K562 (cell line): ENCODE results near the gene PDGFA. TPM values are rescaled to one million over a fixed set of nuclear protein-coding genes. Genes with fewer than 3 reads are reported as not detected.

Source experiments
- ATAC-seq: fragments of 200-7000 bp; cut with Tn5 transposase; 3 replicates; pipeline ENCODE4 v1.9.1; 2020; ENCODE audit warnings: moderate library complexity
- BruUV-seq: library from RNA; stranded (reverse); fragments of 400-500 nt; replicated peaks from 2 replicates; lab custom pipeline; 2021; lab: Mats Ljungman, UMichigan
- CTCF ChIA-PET: fragments of 300-600 bp; formaldehyde crosslinking; extraction: SDS; loops from one replicate; lab custom pipeline; 2021; ENCODE audit warnings: low intra/inter-chr PET ratio; lab: Yijun Ruan, JAX
- POLR2A ChIA-PET: fragments of 300-600, 350-650 bp; sonication (Branson Sonifier 250); formaldehyde crosslinking; extraction: SDS; loops from one replicate; lab custom pipeline; 2021; ENCODE audit warnings: antibody characterized with exemption, inconsistent platforms; lab: Yijun Ruan, JAX
- DNase-seq, 4 experiments: peaks; one replicate each; pipeline versions ENCODE4 v3.0.0 to v3.0.0-alpha.2; 2011 to 2018; ENCODE audit warnings: low spot score in 3 of 4, mixed read lengths in 3 of 4; ENCODE audit errors: extremely low read depth in 1 of 4
- FAIRE-seq: peaks from 2 replicates; lab custom pipeline; 2011; peaks lifted over from hg19 to GRCh38; lab: Jason Lieb, UNC
- H2AFZ ChIP-seq: 2 replicates; pipeline ENCODE4 v1.6.0; 2011; ENCODE audit warnings: low read depth, low read length, control low read depth, inconsistent platforms
- H3K27ac ChIP-seq: fragments of 200-600 bp; 3 replicates; pipeline ENCODE4 v1.8.0; 2011; ENCODE audit warnings: low read depth, mild to moderate bottlenecking, control low read depth, inconsistent platforms, low read length, moderate library complexity, mixed read lengths; ENCODE audit errors: extremely low read depth
- H3K27me3 ChIP-seq, 2 experiments: fragments of 300-600 bp in 1 of 2; 2 replicates in 1 of 2; 3 replicates in 1 of 2; pipeline versions ENCODE4 v1.6.0 to v1.8.0; 2011; ENCODE audit warnings: inconsistent platforms in 2 of 2, low read length in 2 of 2, mild to moderate bottlenecking in 1 of 2, mixed read lengths in 1 of 2, moderate library complexity in 1 of 2; ENCODE audit not compliant: control insufficient read depth in 2 of 2, insufficient read depth in 2 of 2
- H3K36me3 ChIP-seq: fragments of 300-600 bp; 3 replicates; pipeline ENCODE4 v1.8.0; 2011; ENCODE audit warnings: mild to moderate bottlenecking, low read length, inconsistent platforms; ENCODE audit not compliant: control insufficient read depth, insufficient read depth
- H3K4me1 ChIP-seq, 2 experiments: fragments of 200-600 bp in 1 of 2; replicated peaks in 1 of 2; 2 replicates in 1 of 2; 3 replicates in 1 of 2; pipeline versions ENCODE4 v1.5.1 to v1.8.0; 2011; ENCODE audit warnings: inconsistent platforms in 2 of 2, low read length in 2 of 2, mild to moderate bottlenecking in 1 of 2, mixed read lengths in 1 of 2, moderate library complexity in 1 of 2; ENCODE audit not compliant: control insufficient read depth in 2 of 2, insufficient read depth in 2 of 2
- H3K4me2 ChIP-seq: 2 replicates; pipeline ENCODE4 v1.6.1; 2011; ENCODE audit warnings: low read length, control low read depth, inconsistent platforms, mixed read lengths; ENCODE audit not compliant: insufficient read depth
- H3K4me3 ChIP-seq: fragments of 200-600 bp; sonication (generic), shearing (Covaris generic); 2 replicates; pipeline ENCODE4 v1.5.1; 2016; ENCODE audit warnings: control low read depth, inconsistent platforms
- H3K79me2 ChIP-seq: fragments of 200-600 bp; 3 replicates; pipeline ENCODE4 v1.8.0; 2011; ENCODE audit warnings: low read length, inconsistent platforms; ENCODE audit not compliant: control insufficient read depth, insufficient read depth
- H3K9ac ChIP-seq, 2 experiments: 2 replicates each; pipeline versions ENCODE4 v1.6.0 to v1.6.1; 2011; ENCODE audit warnings: low read depth in 2 of 2, low read length in 2 of 2, control low read depth in 1 of 2, inconsistent platforms in 1 of 2, mild to moderate bottlenecking in 1 of 2, mixed read lengths in 1 of 2; ENCODE audit not compliant: insufficient read depth in 1 of 2
- H3K9me1 ChIP-seq: one replicate; pipeline ENCODE4 v1.6.0; 2011; ENCODE audit warnings: inconsistent platforms, mild to moderate bottlenecking, low read length, moderate library complexity; ENCODE audit not compliant: control insufficient read depth, insufficient read depth
- H3K9me3 ChIP-seq: replicated peaks from 2 replicates; pipeline ENCODE4 v1.5.1; 2011; ENCODE audit warnings: low read depth, low read length, inconsistent platforms; ENCODE audit not compliant: control insufficient read depth, insufficient read depth
- H4K20me1 ChIP-seq: replicated peaks from 2 replicates; pipeline ENCODE4 v1.6.1; 2011; ENCODE audit warnings: low read length, inconsistent platforms, mixed read lengths; ENCODE audit not compliant: control insufficient read depth, insufficient read depth
- BCOR ChIP-seq: fragments of 450-650 bp; IDR thresholded peaks from 2 replicates; pipeline ENCODE4 v1.6.1; 2016
- KAT7 ChIP-seq: sonication (generic); formaldehyde crosslinking; IDR thresholded peaks from 2 replicates; pipeline ENCODE4 v1.8.0; 2022; ENCODE audit warnings: missing genetic modification reagents, mild to moderate bottlenecking, borderline replicate concordance
- KLF13 ChIP-seq: fragments of 450-650 bp; IDR thresholded peaks from 2 replicates; pipeline ENCODE4 v1.6.1; 2016; ENCODE audit warnings: missing genetic modification characterization, low read depth, mild to moderate bottlenecking, missing compliant biosample characterization, moderate library complexity, borderline replicate concordance
- RBM25 ChIP-seq: fragments of 200-400 bp; formaldehyde crosslinking; IDR thresholded peaks from 2 replicates; pipeline ENCODE4 v1.6.1; 2018; ENCODE audit warnings: low read length, low read depth, moderate library complexity; ENCODE audit not compliant: severe bottlenecking
- ZFP36 ChIP-seq: fragments of 150-350 bp; IDR thresholded peaks from 2 replicates; pipeline ENCODE4 v1.6.1; 2018; ENCODE audit warnings: low read length, low read depth; ENCODE audit not compliant: partially characterized antibody
- WGBS: fragments of 100-300 bp; shearing (Covaris generic); methylation state at CpG from one replicate; pipeline ENCODE4 v1.1.6; 2016; ENCODE audit warnings: low coverage, mixed read lengths; ENCODE audit not compliant: insufficient coverage; ENCODE audit errors: missing lambda C conversion rate; 5-methylcytosine and 5-hydroxymethylcytosine counted together
- in situ Hi-C: fragments of 300-500 bp; cut with MboI; formaldehyde crosslinking; loops from 4 replicates; pipeline ENCODE4 v1.15.0; 2018; ENCODE audit warnings: inconsistent platforms, mixed read lengths
- intact Hi-C: fragments of 100-400 bp; cut with micrococcal nuclease; formaldehyde crosslinking; loops from 2 replicates; pipeline ENCODE4 v1.14.2; 2022
- polyA plus RNA-seq, 8 experiments: library from polyadenylated mRNA; depleted of rRNA in 4 of 8; stranded (reverse) in 5 of 8; unstranded in 3 of 8; fragments of >200 nt; fragmentation: Nextera tagmentation in 2 of 8; fragmentation: Illumina TruSeq in 1 of 8; extraction: Ambion mirVana in 2 of 8; extraction: Trizol in 1 of 8; gene quantifications; 2 replicates each; pipeline versions ENCODE4 v1.2.1 to v1.2.3, GENCODE V29; 2011 to 2014; ENCODE audit warnings: inconsistent platforms in 1 of 8, missing spikeins in 1 of 8
- total RNA-seq, 7 experiments: library from RNA; depleted of rRNA in 6 of 7; stranded (reverse); fragments of >200 nt in 6 of 7; fragmentation: Illumina TruSeq in 2 of 7; extraction: Trizol in 2 of 7; gene quantifications; 2 replicates each; pipeline versions ENCODE4 v1.2.1 to v1.2.3, GENCODE V29; 2011 to 2021; ENCODE audit warnings: low replicate concordance in 1 of 7

Gene PDGFA
- total and polyA plus RNA-seq, 9 of the 15 experiments (the other 6 are each of a cell fraction or from before 2014, with no cell fraction given): 2.5 to 10.2 (median 4.6) TPM

DNA sequence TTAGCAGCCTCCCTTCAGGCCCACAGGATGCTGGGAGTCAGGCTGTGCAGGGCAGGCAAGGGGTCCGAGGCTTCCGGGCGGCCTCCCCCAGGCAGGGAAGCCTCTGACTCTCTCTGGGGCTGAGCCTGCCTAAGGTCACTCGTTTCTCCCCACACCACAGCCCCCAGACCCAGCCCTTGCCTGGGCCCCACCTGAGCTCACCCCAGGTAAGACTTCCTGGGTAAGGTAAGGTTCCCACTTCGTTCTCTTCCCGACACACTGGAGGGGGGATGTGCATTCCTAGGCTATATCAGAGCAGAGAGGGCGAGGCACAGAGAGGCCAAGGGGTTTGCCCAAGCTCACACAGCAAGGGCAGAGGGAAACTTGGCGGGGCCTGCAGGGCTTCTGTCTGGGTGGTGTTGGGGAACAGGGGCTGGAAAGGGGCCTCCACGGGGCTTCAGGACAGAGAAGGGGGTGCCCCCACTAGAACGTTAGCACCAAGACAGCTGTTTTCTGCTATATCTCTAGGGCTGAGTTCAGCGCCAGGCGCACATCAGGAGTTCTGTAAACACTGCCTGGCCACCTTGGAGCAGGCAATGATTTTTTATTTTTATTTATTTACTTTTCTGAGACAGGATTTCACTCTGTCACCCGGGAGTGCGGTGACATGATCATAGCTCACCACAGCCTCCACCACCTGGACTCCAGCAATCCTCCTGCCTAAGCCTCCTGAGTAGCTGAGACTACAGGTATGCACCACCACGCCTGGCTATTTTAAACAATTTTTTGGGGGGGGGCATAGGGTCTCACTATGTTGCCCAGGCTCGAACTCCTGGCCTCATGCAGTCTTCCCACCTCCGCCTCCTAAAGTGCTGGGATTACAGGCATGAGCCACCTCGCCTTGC lies 24.9 kb upstream of the PDGFA start:
- H4K20me1 ChIP-seq: no peaks in the 10 kb centered on the region
- H3K4me1 ChIP-seq: peaks cover 5 to 42% of the 10 kb centered on the region in 2 experiments; a peak in 4 of 5 replicates
- H3K27ac ChIP-seq: no peak overlapping the region
- H3K79me2 ChIP-seq: no peaks in the 10 kb centered on the region
- H3K4me3 ChIP-seq: no peak overlapping the region
- intact Hi-C loops (no loop called here), in situ Hi-C loops (no loop called here)
- H3K9me3 ChIP-seq: no peaks in the 10 kb centered on the region
- 47% methylated on average over 16 of the region's 18 CpGs for WGBS
- no peaks in the 10 kb centered on the region for H3K36me3 ChIP-seq
- H3K27me3 ChIP-seq: no peaks in the 10 kb centered on the region
- no peak for ATAC-seq
- H2AFZ ChIP-seq: no peak overlapping the region
- no peak for DNase-seq
- no peak overlapping the region for H3K4me2 ChIP-seq
- CTCF ChIA-PET: no interaction called here
- TF ChIP-seq RBM25 (peak; percentile 40), BCOR (peak; percentile 69), KAT7 (CRISPR knock-in tag) (no peak), ZFP36 (peak; percentile 44), KLF13 (tag) (no peak)
- TF ChIP-seq, all 486 proteins: peak for 3
- no TSS peak for BruUV-seq
- POLR2A ChIA-PET: interaction anchor here (0.6 to 0.9 kb wide), 2 partner anchors 18 to 30 kb away, joined by 3 to 4 read pairs; no protein-coding TSS in a partner anchor
- FAIRE-seq: no peak
- no peak overlapping the region; a peak in 1 of 4 replicates for H3K9ac ChIP-seq
- no peaks in the 10 kb centered on the region for H3K9me1 ChIP-seq
